GM21526 (cell line): Measurements from ENCODE around the gene GLIS1.

Source experiments
- ATAC-seq: cut with Tn5 transposase; IDR thresholded peaks from one replicate; pipeline ENCODE4 v1.9.1; 2021; ENCODE audit warnings: moderate library complexity; ENCODE audit not compliant: unreplicated experiment, low FRiP score

GLIS1 gene

DNA sequence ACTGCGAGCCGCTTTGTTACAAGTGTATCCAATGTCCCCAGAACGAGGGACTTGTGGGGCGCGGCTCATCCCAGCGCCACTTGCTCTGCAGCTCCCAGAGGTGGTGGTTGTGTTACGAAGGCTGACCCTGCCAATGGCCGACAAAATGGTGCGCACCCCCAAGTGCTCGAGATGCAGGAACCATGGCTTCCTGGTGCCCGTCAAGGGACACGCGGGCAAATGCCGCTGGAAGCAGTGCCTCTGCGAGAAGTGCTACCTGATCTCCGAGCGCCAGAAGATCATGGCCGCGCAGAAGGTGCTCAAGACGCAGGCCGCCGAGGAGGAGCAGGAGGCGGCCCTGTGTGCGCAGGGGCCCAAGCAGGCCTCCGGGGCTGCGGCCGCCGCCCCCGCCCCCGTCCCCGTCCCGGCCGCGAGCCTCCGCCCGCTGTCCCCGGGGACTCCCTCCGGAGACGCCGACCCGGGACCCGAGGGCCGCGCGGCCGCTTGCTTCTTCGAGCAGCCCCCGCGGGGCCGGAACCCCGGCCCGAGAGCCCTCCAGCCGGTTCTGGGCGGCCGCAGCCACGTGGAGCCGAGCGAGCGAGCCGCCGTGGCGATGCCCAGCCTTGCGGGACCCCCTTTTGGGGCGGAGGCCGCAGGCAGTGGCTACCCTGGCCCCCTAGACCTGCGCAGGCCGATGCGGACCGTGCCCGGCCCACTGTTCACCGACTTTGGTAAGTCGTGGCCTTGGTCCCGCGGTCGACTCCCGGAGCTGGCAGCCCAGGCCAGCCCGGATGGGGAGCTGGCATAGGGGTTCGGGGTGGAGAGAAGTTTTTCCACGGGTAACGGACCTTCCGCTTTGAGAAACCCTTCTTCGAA lies 279.4 kb downstream of the GLIS1 start, which contains the start of gene DMRTB1:
DMRTB1 (plus strand) TSS at position 79 of the 855 bp plus-strand sequence; CDS start at position 134, 55 bp downstream.
- no peak for ATAC-seq

DNA sequence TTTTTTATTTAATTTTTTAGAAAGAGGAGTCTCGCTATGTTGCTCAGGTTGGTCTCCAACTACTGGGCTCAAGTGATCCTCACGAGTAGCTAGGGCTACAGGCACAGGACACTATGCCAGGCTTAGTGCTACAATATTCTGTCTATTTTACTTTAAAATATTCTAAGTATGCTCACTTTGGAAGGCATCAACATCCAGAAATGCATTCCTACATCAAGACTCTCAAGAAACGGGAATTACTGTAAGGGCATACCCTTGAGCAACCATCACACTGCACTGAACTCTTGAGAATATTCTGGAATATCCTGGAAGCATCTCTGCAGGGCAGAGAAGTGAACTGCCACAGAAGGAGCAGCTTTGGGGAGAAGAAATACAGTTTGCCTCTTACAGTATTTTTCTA lies 280.3 kb downstream of the GLIS1 start:
- no peak for ATAC-seq
